Brain pericyte (primary cell): ENCODE results near the gene APBB1IP.
"Not testable (repeated sequence)": the region's sequence is repeated elsewhere in the genome, so short reads cannot be mapped to it uniquely, and the experiment has no call there.

Experiments
- DNase-seq: peaks from one replicate; pipeline ENCODE4 v3.0.0-alpha.2; 2012; ENCODE audit warnings: low read depth, low spot score

Gene APBB1IP

DNA sequence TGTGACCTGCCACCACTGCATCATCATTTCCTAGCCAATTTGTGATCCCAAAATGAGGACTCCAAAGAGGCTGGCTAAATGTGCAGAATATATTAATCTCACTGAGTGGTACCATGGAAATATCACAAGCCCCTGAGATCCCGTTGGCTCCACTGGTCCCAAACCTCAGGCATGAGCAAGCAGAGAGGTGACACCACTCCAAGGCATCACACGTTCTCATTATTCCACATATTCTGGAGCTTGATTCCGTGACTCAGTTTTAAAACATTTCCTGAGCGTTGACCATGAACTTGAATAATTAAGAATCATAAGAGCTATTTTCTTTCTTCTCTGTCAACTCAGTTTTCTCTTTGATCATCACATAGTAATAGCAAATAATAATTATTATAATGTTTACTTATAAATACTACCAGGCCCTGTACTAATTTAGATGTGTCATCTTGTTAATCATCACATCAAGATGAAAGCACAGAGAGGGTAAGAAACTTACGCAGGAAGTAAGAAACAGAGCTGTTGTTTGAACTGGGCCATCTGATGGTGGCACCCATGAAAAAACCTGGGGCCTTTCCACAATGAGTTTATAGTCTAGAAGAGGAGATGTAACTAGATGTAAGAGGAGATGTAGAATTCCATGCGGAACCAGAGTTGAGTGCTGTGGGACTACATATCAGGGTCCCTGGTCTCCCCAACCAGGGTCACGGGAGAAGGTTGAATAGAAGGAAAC lies 3.5 kb downstream of the APBB1IP start:
- no peak for DNase-seq

DNA sequence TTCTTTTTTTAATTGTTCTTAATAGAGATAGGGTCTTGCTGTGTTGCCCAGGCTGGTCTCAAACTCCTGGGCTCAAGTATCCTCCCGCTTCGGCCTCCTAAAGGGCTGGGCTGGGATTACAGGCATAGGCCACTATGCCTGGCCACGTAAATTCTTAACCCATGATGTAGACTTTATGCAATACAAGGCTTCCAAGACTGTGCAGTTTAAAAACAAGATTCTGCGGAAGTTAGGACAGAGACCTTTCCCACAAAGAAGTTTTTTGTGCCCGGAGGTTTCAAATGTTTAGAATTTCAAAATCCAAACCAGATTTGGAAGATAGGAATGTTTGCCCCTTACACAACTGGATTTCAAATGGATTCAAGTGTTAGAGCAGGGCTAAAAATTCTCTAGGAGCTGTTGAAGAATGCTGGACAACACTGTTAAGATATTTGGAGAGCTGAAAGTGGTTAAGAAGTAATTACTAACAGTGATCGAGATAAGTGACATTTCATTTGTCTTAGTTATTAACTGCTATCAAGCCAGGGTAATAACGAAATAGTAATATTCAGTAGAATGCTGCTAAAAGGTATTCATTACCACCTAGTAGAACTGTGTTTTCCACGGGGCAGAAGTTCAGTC lies 7.4 kb downstream of the APBB1IP start:
- no peak for DNase-seq

- no peak for DNase-seq
Observed at GRCh38 chr10:26446258-26446657, 8.1 kb downstream of the APBB1IP start.

- no peak for DNase-seq
Observed at GRCh38 chr10:26448292-26448691, 10.2 kb downstream of the APBB1IP start.

DNA sequence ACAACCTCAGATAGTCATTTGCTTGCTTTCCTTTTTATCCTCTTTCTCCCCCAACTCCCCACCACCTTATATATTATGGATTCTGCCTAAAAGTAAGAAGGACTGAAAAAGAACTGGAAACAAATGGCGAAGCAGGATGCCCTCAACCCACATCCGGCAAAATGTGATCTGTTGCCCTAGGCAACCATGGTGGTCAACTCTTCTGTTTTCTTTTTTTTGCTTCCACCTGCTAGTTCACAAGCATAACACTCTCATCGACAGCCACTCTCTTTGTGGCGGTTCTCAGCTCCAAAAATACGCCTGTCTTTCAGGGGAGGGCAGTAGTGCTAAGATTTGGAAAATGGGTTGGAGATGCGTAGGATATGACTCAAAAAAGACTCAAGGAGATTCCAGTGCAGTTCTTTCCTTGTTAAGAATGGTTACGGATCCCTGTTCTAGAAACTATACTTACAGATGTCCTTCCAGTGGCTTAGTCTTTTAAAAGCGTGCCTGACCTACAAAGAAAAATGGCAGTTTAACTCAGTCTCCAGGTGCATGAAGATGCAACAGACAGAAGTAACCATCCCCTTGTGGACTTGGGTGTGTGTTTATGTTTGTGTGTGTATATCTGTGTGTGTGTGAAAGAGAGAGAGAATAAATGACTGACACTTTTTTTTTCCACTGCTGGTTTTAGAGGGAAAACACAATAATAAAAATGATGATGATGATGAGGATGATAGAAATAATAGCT lies 10.7 kb downstream of the APBB1IP start:
- DNase-seq, result no peak

GRCh38 chr10:26449726-26450125 lies 11.6 kb downstream of the APBB1IP start:
- no peak for DNase-seq

- no peak for DNase-seq
Observed at GRCh38 chr10:26451903-26452302, 13.8 kb downstream of the APBB1IP start.

DNA sequence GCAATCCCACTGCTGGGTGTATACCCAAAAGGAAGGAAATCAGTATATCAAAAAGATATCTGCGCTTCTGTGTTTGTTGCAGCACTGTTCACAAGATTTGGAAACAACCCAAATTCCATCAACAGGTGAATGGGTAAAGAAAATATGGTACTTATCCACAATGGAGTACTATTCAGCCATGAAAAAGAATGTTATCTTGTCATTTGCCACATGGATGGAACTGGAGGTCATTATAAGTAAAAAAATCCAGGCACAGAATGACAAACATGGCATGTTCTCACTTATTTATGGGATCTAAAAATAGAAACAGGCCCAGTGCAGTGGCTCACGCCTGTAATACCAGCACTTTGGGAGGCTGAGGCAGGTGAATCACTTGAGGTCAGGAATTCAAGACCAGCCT lies 15.7 kb downstream of the APBB1IP start:
- DNase-seq, result no peak

DNA sequence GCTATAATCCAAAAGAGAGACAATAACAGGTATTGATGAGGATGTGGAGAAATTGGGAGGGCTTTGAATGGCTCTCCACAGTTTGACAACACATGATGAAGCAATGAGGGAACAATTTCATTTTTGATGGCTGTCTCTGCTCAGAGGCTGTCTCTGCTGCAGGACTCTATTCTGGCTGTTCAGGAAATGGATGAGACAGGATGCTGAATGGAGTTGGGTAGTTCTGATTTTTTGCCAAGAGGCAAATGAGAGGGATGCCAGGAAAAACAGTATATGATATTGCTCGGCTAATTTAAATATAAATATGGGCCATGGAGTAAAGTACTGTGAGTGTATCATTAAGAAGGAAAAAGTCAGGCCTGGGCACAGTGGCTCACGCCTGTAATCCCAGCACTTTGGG lies 16.8 kb downstream of the APBB1IP start:
- DNase-seq, result no peak

GRCh38 chr10:26455567-26456315 lies 17.6 kb downstream of the APBB1IP start:
- DNase-seq, result no peak

DNA sequence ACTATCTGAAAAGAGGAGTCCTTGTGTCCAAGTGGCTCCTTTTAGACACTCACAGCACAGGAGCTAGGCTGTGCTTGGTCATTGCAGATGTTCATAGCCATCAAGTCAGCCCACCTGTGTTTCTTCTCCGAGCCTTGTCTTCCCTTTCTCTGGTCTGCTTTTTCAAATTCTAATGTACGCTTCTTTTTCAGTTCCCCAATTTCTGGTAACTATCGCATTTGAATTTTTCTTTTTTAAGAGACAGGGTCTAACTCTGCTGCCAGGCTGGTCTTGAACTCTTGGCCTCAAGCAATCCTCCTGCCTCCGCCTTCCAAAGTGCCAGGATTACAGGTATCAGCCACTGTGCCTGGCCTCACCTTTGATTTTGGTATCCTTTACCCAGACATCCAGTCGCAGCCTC lies 18.9 kb downstream of the APBB1IP start:
- no peak for DNase-seq

GRCh38 chr10:26460736-26461135 lies 22.6 kb downstream of the APBB1IP start:
- DNase-seq, result no peak

DNA sequence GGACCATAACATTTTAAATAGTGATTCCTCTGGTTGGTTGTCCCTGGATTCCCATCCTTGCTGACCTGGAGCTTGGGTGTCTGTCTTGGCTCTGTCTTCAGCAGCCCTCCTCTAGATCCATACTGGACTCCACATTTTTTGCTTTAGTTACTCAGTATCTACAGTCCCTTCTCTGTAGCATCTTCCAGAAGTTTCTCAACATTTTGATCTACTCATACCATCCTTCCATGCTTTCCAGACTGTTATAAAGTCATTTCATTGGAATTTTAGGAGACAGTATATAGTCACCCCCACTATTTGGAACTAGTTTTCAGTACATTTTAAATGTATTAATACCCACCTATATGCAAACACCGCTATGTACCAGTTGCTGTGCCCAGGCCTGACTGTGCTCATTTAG lies 25.8 kb downstream of the APBB1IP start:
- DNase-seq, result no peak

- DNase-seq, result no peak
Observed at GRCh38 chr10:26464632-26465280, 26.6 kb downstream of the APBB1IP start.

GRCh38 chr10:26466531-26466930 lies 28.4 kb downstream of the APBB1IP start:
- not testable (repeated sequence) for DNase-seq

DNA sequence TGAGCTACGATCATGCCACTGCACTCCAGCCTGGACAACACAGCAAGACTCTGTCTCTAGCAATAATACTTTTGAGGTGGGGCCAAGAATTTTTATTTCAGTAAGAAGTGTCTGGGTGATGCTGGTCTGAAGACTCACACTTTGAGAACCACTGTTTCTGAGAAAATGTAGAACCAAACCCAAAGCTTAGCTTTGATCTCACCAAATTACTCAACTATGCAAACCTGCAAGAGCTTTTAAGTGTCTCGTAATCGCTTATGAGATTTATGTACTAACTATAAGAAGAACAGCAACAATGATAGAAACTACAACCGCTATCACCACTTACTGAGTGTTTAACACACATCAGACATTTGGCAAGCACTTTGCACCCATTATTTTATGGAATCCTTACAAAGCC lies 29.5 kb downstream of the APBB1IP start:
- no peak for DNase-seq

DNA sequence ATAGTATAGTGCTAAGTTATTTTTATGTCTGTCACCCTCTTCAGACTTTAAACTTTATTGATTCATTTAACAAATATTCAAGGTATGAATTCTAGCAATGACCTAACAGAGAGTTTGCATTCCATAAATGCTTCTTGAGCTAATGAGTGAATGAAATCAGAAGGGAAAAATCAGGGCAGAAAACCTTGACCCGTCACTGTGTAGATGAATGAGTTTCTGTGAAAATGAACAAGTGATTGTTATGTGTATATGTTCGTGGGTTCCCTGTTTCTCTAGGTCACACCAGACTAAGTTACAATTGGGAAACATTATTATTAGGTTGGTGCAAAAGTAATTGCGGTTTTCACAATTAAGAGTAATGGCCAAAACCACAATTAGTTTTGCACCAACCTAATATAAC lies 30.1 kb downstream of the APBB1IP start:
- DNase-seq, result no peak

DNA sequence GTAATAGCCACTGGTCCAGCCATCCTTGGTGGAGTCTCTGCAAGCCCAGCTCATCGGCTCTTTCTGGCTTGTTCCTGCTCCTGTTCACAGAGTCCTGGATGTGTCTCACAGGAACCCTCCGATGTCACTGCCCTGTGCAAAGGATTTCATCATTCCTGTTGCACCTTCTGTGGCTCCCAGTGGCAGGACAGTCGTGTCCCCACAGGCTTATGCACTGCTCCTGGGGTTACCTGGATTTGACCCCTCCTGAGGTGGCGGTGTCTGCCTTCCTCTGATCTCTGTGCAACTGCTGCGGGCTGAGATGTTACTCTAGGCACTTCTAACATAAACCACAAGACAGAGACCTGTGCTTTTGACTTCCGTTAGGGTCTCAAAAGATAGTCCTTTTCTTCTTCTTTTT lies 30.6 kb downstream of the APBB1IP start:
- no peak for DNase-seq

DNA sequence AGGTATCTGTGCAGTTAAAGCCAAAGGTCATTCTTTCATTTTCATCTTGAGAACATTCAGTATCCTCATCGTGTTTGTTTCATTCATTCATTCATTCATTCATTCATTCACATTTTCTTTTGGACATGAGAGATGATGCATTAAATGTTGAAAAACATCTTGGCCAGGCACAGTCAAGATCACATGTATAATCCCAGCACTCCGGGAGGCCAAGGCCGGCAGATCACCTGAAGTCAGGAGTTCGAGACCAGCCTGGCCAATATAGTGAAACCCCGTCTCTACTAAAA lies 34.3 kb downstream of the APBB1IP start:
- no peak for DNase-seq

DNA sequence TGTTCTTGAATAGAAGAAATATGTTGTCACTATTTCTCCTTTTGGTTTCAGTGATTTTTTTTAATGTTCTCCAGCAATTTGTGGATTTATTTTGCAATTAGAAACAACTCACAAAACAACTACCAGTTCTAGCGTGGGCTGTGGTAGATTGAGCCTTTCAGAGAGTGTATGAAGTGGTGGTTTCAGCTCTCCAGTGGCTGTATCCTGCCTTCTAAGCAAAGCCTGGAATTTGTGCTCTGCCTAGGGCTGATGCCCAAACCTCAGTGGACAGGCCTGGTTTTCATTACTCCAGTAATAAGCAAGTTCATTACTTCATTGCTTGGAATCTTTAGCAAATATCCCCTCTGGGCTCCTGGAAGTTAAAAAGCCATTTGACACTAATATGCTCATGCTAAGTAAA lies 35.9 kb downstream of the APBB1IP start:
- no peak for DNase-seq

- DNase-seq, result not testable (repeated sequence)
Observed at GRCh38 chr10:26474845-26475244, 36.7 kb downstream of the APBB1IP start.

DNA sequence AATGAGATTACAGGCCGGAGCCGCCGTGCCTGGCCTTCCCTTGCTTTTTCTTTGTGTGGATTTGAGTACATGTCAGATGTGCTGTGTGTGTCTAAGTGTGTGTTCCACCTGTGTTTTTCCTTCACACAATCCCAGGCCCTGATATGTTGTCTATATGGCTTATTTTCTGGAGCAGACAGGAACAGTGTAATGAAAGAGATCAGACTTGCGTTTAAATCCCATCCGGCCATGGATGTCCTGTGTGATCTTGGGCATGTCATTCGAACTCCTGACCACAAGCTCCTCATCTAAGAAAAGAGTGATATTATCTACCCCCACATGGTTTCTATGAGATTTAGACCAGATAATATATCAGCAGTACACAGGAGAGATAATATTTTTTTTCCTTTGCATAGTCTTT lies 37.2 kb downstream of the APBB1IP start:
- no peak for DNase-seq
